Measurements from ENCODE around the gene EPX.

The EPX gene

DNA sequence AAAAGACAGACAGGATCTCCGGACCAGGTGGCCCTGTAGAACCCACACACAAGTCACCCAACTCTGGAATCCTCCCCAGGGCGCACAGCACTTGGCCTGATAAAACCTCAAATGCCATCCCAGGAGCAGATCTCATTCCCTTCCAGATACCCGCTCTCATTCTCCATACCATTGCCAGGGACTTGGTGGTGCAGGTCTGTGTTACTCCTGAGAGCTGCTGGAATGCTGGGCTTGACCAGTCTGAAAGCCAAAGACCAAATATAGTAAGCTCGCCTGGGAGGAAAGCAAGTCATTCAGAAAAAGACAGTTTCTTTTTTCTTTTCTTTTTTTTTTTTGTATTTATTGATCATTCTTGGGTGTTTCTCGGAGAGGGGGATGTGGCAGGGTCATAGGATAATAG lies 15.8 kb downstream of the EPX start:
- Histone ChIP-seq H3K4me1 (ENCODE audit: control insufficient read depth, insufficient read depth, low read length) (no peaks in the 10 kb centered on the region), H3K4me3 (ENCODE audit: low read depth, low read length) (no peak overlapping the region), H3K9me3 (ENCODE audit: control insufficient read depth, insufficient read depth, low read depth, low read length) (no peaks in the 10 kb centered on the region), H3K27ac (ENCODE audit: extremely low read depth, low read depth, low read length) (no peak overlapping the region), H3K36me3 (ENCODE audit: control insufficient read depth in 2 of 2, insufficient read depth in 1 of 2, low read length in 2 of 2) (peaks cover 35 to 80% of the 10 kb centered on the region in 2 experiments)
- POLR2A ChIA-PET, result no interaction called here
- CTCF ChIA-PET, result interaction anchor here (9.8 kb wide), 1 partner anchor 8 kb away, joined by 84 read pairs; no protein-coding TSS in a partner anchor
- no peak for TF ChIP-seq ZNF157 (tag by site-specific recombination; IDR thresholded peaks at IDR 0.05)
- TF ChIP-seq, protein P1, sequence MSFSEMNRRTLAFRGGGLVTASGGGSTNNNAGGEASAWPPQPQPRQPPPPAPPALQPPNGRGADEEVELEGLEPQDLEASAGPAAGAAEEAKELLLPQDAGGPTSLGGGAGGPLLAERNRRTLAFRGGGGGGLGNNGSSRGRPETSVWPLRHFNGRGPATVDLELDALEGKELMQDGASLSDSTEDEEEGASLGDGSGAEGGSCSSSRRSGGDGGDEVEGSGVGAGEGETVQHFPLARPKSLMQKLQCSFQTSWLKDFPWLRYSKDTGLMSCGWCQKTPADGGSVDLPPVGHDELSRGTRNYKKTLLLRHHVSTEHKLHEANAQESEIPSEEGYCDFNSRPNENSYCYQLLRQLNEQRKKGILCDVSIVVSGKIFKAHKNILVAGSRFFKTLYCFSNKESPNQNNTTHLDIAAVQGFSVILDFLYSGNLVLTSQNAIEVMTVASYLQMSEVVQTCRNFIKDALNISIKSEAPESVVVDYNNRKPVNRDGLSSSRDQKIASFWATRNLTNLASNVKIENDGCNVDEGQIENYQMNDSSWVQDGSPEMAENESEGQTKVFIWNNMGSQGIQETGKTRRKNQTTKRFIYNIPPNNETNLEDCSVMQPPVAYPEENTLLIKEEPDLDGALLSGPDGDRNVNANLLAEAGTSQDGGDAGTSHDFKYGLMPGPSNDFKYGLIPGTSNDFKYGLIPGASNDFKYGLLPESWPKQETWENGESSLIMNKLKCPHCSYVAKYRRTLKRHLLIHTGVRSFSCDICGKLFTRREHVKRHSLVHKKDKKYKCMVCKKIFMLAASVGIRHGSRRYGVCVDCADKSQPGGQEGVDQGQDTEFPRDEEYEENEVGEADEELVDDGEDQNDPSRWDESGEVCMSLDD (tag by site-specific recombination; IDR thresholded peaks at IDR 0.05), result no peak
- no peak for TF ChIP-seq ZNF514 (tag by site-specific recombination; IDR thresholded peaks at IDR 0.05)
- no peak for TF ChIP-seq INSM2 (tag by site-specific recombination; IDR thresholded peaks at IDR 0.05)
- no peak for TF ChIP-seq ZNF174 (tag by site-specific recombination; IDR thresholded peaks at IDR 0.05)
- TF ChIP-seq GLI4 (tag by site-specific recombination; IDR thresholded peaks at IDR 0.05), result no peak
- TF ChIP-seq ZNF639 (tag by site-specific recombination; IDR thresholded peaks at IDR 0.05), result no peak

DNA sequence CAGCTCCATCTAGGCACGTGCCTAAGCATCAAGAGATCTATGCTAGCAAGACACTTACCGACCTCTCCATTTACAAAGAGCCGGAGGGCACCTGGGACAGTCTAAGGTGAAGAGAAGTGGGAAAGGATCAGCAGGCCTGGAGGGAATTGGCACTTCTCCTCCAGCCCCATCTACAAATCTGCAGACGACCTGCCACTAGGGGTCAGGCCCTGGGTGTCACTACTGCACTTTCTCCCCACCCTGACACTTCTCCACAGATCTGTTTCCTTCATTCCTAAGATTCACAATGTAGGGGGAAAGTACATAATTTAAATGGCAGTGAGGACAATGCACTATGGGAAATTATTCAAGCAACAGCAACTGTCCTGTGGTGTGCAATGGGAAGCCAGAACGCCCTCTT lies 18.4 kb downstream of the EPX start:
- Histone ChIP-seq H3K4me3 (ENCODE audit: low read depth, low read length) (no peak overlapping the region), H3K36me3 (ENCODE audit: control insufficient read depth in 2 of 2, insufficient read depth in 1 of 2, low read length in 2 of 2) (peaks cover 39 to 91% of the 10 kb centered on the region in 2 experiments), H3K4me1 (ENCODE audit: control insufficient read depth, insufficient read depth, low read length) (no peaks in the 10 kb centered on the region), H3K9me3 (ENCODE audit: control insufficient read depth, insufficient read depth, low read depth, low read length) (no peaks in the 10 kb centered on the region), H3K27ac (ENCODE audit: extremely low read depth, low read depth, low read length) (no peak overlapping the region)
- no peak for TF ChIP-seq OSR2 (tag by site-specific recombination; IDR thresholded peaks at IDR 0.05)
- no peak for TF ChIP-seq ZFP69B (tag by site-specific recombination; IDR thresholded peaks at IDR 0.05)
- TF ChIP-seq ZNF391 (tag by site-specific recombination; IDR thresholded peaks at IDR 0.05; ENCODE audit: borderline replicate concordance, low read depth), result no peak
- no peak for TF ChIP-seq ZNF184 (tag by site-specific recombination; IDR thresholded peaks at IDR 0.05)
- TF ChIP-seq ZNF449 (tag by site-specific recombination; IDR thresholded peaks at IDR 0.05), result no peak
- TF ChIP-seq ZNF768 (tag by site-specific recombination; IDR thresholded peaks at IDR 0.05), result no peak
- no peak for TF ChIP-seq ZNF211 (tag by site-specific recombination; IDR thresholded peaks at IDR 0.05; ENCODE audit: low read depth)
- TF ChIP-seq YY2 (tag by site-specific recombination; IDR thresholded peaks at IDR 0.05), result no peak
- no peak for TF ChIP-seq ZFHX2 (tag by site-specific recombination; conservative IDR thresholded peaks at IDR 0.05)
- CTCF ChIA-PET, result interaction anchor here (0.6 to 9.8 kb wide), 6 partner anchors 11 to 806 kb away, joined by 3 to 84 read pairs (median 4); no protein-coding TSS in a partner anchor
- POLR2A ChIA-PET, result interaction anchor here (0.6 kb wide), 1 partner anchor 421 kb away, joined by 3 read pairs; no protein-coding TSS in a partner anchor
